ENCODE data around the gene UBXN7.

- TF ChIP-seq CTCF (IDR thresholded peaks at IDR 0.05) (no peak), POLR2A (IDR thresholded peaks at IDR 0.05) (no peak)
These were observed 91.1 kb downstream of the UBXN7 start for GRCh38 chr3:196341137-196341536.

Measured in adrenal gland (tissue), 5 donors.